Measurements from ENCODE around the gene SLC5A12.

- TF ChIP-seq SUZ12 (IDR thresholded peaks at IDR 0.05) = no peak
- TF ChIP-seq ZNF384 (IDR thresholded peaks at IDR 0.05) = no peak
Observed at GRCh38 chr11:26706181-26706580, 15.7 kb downstream of the SLC5A12 start.
